GM12892 (cell line): ENCODE results near the gene NSD2.

Experiments
- POLR2A ChIP-seq: IDR thresholded peaks from 2 replicates; pipeline ENCODE4 v1.6.1; 2011; ENCODE audit warnings: low read depth, low read length, control low read depth
- POLR2AphosphoS5 ChIP-seq: IDR thresholded peaks from 2 replicates; pipeline ENCODE4 v1.6.1; 2011; ENCODE audit warnings: low read depth, low read length, control low read depth

GRCh38 chr4:1996866-1997611, 125.8 kb downstream of the NSD2 start:
- TF ChIP-seq POLR2A (no peak), POLR2AphosphoS5 (no peak)
